ENCODE measurements around the gene LAMB3. TPM values are rescaled to one million over a fixed set of nuclear protein-coding genes. Genes with fewer than 3 reads are reported as not detected.

The LAMB3 gene
- polyA plus RNA-seq, 1 donor from 2014 or later: 5.8 TPM

GRCh38 chr1:209653915-209654351 is 1.7 kb upstream of the LAMB3 start:
- Histone ChIP-seq H3K9me3 (ENCODE audit: low read length) (no peaks in the 10 kb centered on the region), H3K4me2 (ENCODE audit: low read length) (no peak overlapping the region), H4K20me1 (ENCODE audit: insufficient read depth) (no peaks in the 10 kb centered on the region), H3K9ac (ENCODE audit: low read length) (no peak overlapping the region), H3K79me2 (replicated peaks; ENCODE audit: insufficient read depth, low read length) (no peaks in the 10 kb centered on the region), H3K9me2 (ENCODE audit: insufficient read depth, low read length) (no peaks in the 10 kb centered on the region), H3K4me3 (ENCODE audit: low read length) (no peak overlapping the region), H3F3A (ENCODE audit: insufficient read depth, low read length, poor library complexity, severe bottlenecking) (no peaks in the 10 kb centered on the region), H3K36me3 (ENCODE audit: insufficient read depth, low read length) (no peaks in the 10 kb centered on the region), H3K27ac (ENCODE audit: low read length) (no peak overlapping the region), H3K27me3 (ENCODE audit: insufficient read depth, low read depth, low read length) (no peaks in the 10 kb centered on the region), H2AFZ (ENCODE audit: low read depth, low read length) (no peak overlapping the region)
- TF ChIP-seq RAD21 (conservative IDR thresholded peaks at IDR 0.05) (no peak), TAF1 (IDR thresholded peaks at IDR 0.05; ENCODE audit: low read depth) (no peak), MXI1 (conservative IDR thresholded peaks at IDR 0.05; ENCODE audit: poor library complexity, severe bottlenecking) (no peak), POLR2AphosphoS5 (IDR thresholded peaks at IDR 0.05) (no peak), CTCF (IDR thresholded peaks at IDR 0.05; ENCODE audit: poor library complexity, severe bottlenecking) (no peak), REST (IDR thresholded peaks at IDR 0.05; ENCODE audit: borderline replicate concordance) (no peak), EP300 (conservative IDR thresholded peaks at IDR 0.05; ENCODE audit: poor library complexity, severe bottlenecking) (no peak), EZH2 (IDR thresholded peaks at IDR 0.05; ENCODE audit: borderline replicate concordance, insufficient read depth, low read length, poor library complexity, severe bottlenecking) (no peak), SMC3 (conservative IDR thresholded peaks at IDR 0.05; ENCODE audit: poor library complexity) (no peak)

- Histone ChIP-seq H3K79me2 (replicated peaks; ENCODE audit: insufficient read depth, low read length) (no peaks in the 10 kb centered on the region), H3K9me2 (ENCODE audit: insufficient read depth, low read length) (no peaks in the 10 kb centered on the region), H3F3A (ENCODE audit: insufficient read depth, low read length, poor library complexity, severe bottlenecking) (no peaks in the 10 kb centered on the region), H3K27ac (ENCODE audit: low read length) (no peak overlapping the region), H3K9me3 (ENCODE audit: low read length) (no peaks in the 10 kb centered on the region), H3K36me3 (ENCODE audit: insufficient read depth, low read length) (no peaks in the 10 kb centered on the region), H3K9ac (ENCODE audit: low read length) (no peak overlapping the region), H3K4me2 (ENCODE audit: low read length) (no peak overlapping the region), H2AFZ (ENCODE audit: low read depth, low read length) (no peak overlapping the region), H3K4me3 (ENCODE audit: low read length) (no peak overlapping the region), H3K27me3 (ENCODE audit: insufficient read depth, low read depth, low read length) (no peaks in the 10 kb centered on the region), H4K20me1 (ENCODE audit: insufficient read depth) (no peaks in the 10 kb centered on the region)
- TF ChIP-seq TAF1 (IDR thresholded peaks at IDR 0.05; ENCODE audit: low read depth): no peak
- no peak for TF ChIP-seq CTCF (IDR thresholded peaks at IDR 0.05; ENCODE audit: poor library complexity, severe bottlenecking)
- TF ChIP-seq MXI1 (conservative IDR thresholded peaks at IDR 0.05; ENCODE audit: poor library complexity, severe bottlenecking): no peak
- TF ChIP-seq SMC3 (conservative IDR thresholded peaks at IDR 0.05; ENCODE audit: poor library complexity): no peak
- TF ChIP-seq REST (IDR thresholded peaks at IDR 0.05; ENCODE audit: borderline replicate concordance): no peak
- TF ChIP-seq POLR2AphosphoS5 (IDR thresholded peaks at IDR 0.05): no peak
- no peak for TF ChIP-seq EZH2 (IDR thresholded peaks at IDR 0.05; ENCODE audit: borderline replicate concordance, insufficient read depth, low read length, poor library complexity, severe bottlenecking)
- no peak for TF ChIP-seq EP300 (conservative IDR thresholded peaks at IDR 0.05; ENCODE audit: poor library complexity, severe bottlenecking)
- no peak for TF ChIP-seq RAD21 (conservative IDR thresholded peaks at IDR 0.05)
Observed at GRCh38 chr1:209652873-209653401, 712 bp upstream of the LAMB3 start.
